ENCODE measurements around the gene INVS.

Gene INVS

GRCh38 chr9:100350188-100350587 is 251.1 kb downstream of the INVS start:
- DNase-seq, result no peak

Data from cortex of kidney (tissue), 1 donor.